Raji (cell line): ENCODE results near the gene ADAT3.

Experiments
- POLR2A ChIP-seq: IDR thresholded peaks from 2 replicates; pipeline ENCODE4 v1.6.1; 2011; ENCODE audit warnings: low read depth, low read length, control low read depth; ENCODE audit not compliant: insufficient read depth

The ADAT3 gene

GRCh38 chr19:1953441-1954094 lies 48.4 kb downstream of the ADAT3 start:
- no peak for TF ChIP-seq POLR2A

DNA sequence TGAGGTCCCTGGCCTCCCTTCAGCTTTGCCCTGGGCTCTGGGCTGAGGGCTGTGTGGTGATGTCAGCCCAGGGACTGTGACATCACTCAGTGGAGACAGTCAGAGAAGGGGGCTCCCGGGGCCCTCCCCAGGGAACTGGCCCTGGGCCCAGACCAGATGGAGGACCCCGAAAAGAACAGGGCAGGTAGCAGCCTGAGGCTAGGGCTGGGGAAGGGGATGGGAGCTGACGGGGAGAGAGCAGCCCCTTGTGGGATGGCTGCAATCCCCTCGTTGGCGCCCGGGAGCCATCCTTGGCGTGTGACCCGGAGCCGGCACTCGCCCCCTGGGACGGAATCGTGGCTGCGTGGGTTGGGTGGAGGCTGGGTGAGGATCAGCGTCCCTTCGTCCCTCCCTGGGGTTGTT lies 49.3 kb downstream of the ADAT3 start:
- no peak for TF ChIP-seq POLR2A

GRCh38 chr19:1955171-1956121 lies 50.2 kb downstream of the ADAT3 start:
- TF ChIP-seq POLR2A = no peak

GRCh38 chr19:1956122-1956494 lies 50.9 kb downstream of the ADAT3 start:
- TF ChIP-seq POLR2A = no peak

GRCh38 chr19:1956868-1957492 lies 51.8 kb downstream of the ADAT3 start:
- TF ChIP-seq POLR2A = no peak

DNA sequence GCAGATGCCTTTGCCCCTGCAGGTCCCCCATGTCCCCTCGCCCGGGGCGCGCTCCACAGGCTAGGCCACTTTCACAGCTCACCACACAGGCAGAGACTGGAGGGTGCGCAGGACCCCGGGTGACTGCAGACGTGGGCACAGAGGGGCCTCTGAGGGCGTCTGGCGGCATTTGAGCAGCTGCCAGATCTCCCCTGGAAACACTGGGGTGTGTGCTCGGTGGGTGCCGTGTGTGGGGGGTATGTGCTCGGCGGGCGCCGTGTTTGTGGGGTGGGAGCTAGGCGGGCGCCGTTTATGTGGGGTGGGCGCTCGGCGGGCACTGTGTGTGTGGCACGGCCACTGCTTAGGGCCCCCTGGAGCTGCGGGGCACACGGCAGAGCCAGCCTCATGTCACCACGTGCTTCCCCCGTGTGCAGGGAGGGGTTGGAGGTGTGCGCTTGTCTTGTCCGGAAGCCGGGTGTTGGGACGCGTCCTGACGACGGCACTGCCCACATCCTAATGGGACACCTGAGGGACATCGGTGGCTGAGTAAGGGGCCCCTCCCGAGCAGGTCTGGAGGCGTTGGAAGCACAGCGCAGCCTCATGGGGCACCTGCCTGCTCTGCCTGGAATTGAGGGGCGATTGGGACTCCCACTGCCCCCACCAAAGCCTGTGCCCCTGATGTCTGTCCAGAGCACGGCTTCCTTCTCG lies 52.5 kb downstream of the ADAT3 start:
- no peak for TF ChIP-seq POLR2A

GRCh38 chr19:1959928-1960589 lies 54.9 kb downstream of the ADAT3 start:
- no peak for TF ChIP-seq POLR2A

GRCh38 chr19:1961000-1961883 lies 56.0 kb downstream of the ADAT3 start:
- no peak for TF ChIP-seq POLR2A

DNA sequence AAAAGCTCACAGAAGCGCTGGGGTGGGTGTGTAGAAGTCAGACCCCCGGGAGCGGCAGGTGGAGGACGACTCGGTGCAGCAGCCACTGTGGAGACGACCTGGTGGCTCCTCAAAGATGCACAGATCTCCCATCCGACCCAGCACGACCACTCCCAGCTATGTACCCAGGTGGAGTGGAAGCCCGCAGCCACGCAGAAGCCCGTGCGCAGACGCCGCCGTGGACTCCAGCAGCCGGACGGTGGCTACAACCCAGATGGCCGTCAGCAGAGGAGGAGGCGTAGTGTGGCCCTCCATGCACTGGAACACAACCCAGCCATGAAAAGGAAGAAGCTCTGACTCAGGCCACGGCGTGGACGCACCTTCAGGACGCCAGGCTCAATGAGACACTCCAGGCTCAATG lies 57.5 kb downstream of the ADAT3 start:
- TF ChIP-seq POLR2A = no peak
